Measurements from ENCODE around the gene DPPA3. TPM values are rescaled to one million over a fixed set of nuclear protein-coding genes. Genes with fewer than 3 reads are reported as not detected.

Gene DPPA3
- total and polyA plus RNA-seq, 2 experiments from 2014 or later: 4.6 to 5.4 TPM

GRCh38 chr12:7758766-7759140 is 47.5 kb downstream of the DPPA3 start (continued):
- TF ChIP-seq ZNF462 (CRISPR knock-in tag; IDR thresholded peaks at IDR 0.05): no peak
- TF ChIP-seq ETS1 (IDR thresholded peaks at IDR 0.05): no peak
- TF ChIP-seq CTCF (conservative IDR thresholded peaks at IDR 0.05; ENCODE audit: low read depth in 2 of 2): no peak
- no peak for TF ChIP-seq POLR2AphosphoS5 (IDR thresholded peaks at IDR 0.05; ENCODE audit: low read depth)
- TF ChIP-seq ZNF331 (CRISPR knock-in tag; IDR thresholded peaks at IDR 0.05; ENCODE audit: low read depth): no peak
- no peak for TF ChIP-seq JUNB (IDR thresholded peaks at IDR 0.05; ENCODE audit: unreplicated experiment)
- TF ChIP-seq STAT1 (IDR thresholded peaks at IDR 0.05; ENCODE audit: unreplicated experiment): no peak
- no peak for TF ChIP-seq NANOG (IDR thresholded peaks at IDR 0.05; ENCODE audit: borderline replicate concordance)

Other genes with a start within 250 kb of the DPPA3 start
- 0.04 TPM in 1 of 2 replicates, not detected in the other for gene CD163, start 207.7 kb upstream of the DPPA3 start, total RNA-seq (2014; rRNA removed; shearing (Covaris generic))
- not detected in 2 replicates for gene CD163, start 207.7 kb upstream of the DPPA3 start, polyA plus RNA-seq (2016; fragmentation: Nextera tagmentation; extraction: Ambion mirVana)
- not detected in 2 replicates for gene APOBEC1, start 45.5 kb upstream of the DPPA3 start, total RNA-seq (2014; rRNA removed; shearing (Covaris generic))
- gene APOBEC1, start 45.5 kb upstream of the DPPA3 start, polyA plus RNA-seq (2016; fragmentation: Nextera tagmentation; extraction: Ambion mirVana): not detected in 2 replicates
- 15.3 and 19.3 TPM in 2 replicates for gene GDF3, start 15.7 kb upstream of the DPPA3 start, total RNA-seq (2014; rRNA removed; shearing (Covaris generic))
- gene GDF3, start 15.7 kb upstream of the DPPA3 start, polyA plus RNA-seq (2016; fragmentation: Nextera tagmentation; extraction: Ambion mirVana): 31.7 and 32.0 TPM in 2 replicates
- not detected in 2 replicates for gene CLEC4C, start 35.9 kb downstream of the DPPA3 start, total RNA-seq (2014; rRNA removed; shearing (Covaris generic))
- gene CLEC4C, start 35.9 kb downstream of the DPPA3 start, polyA plus RNA-seq (2016; fragmentation: Nextera tagmentation; extraction: Ambion mirVana): not detected in 2 replicates
- not detected in 2 replicates for gene NANOGNB, start 53.8 kb downstream of the DPPA3 start, total RNA-seq (2014; rRNA removed; shearing (Covaris generic))
- not detected in 2 replicates for gene NANOGNB, start 53.8 kb downstream of the DPPA3 start, polyA plus RNA-seq (2016; fragmentation: Nextera tagmentation; extraction: Ambion mirVana)
- 134 TPM in 2 replicates for gene NANOG, start 78.0 kb downstream of the DPPA3 start, total RNA-seq (2014; rRNA removed; shearing (Covaris generic))
- 42.0 and 48.5 TPM in 2 replicates for gene NANOG, start 78.0 kb downstream of the DPPA3 start, polyA plus RNA-seq (2016; fragmentation: Nextera tagmentation; extraction: Ambion mirVana)
- 26.1 and 31.5 TPM in 2 replicates for gene SLC2A14, start 161.5 kb downstream of the DPPA3 start, total RNA-seq (2014; rRNA removed; shearing (Covaris generic))
- gene SLC2A14, start 161.5 kb downstream of the DPPA3 start, polyA plus RNA-seq (2016; fragmentation: Nextera tagmentation; extraction: Ambion mirVana): 6.7 and 6.8 TPM in 2 replicates
- 388 and 451 TPM in 2 replicates for gene SLC2A3, start 224.8 kb downstream of the DPPA3 start, total RNA-seq (2014; rRNA removed; shearing (Covaris generic))
- 199 and 208 TPM in 2 replicates for gene SLC2A3, start 224.8 kb downstream of the DPPA3 start, polyA plus RNA-seq (2016; fragmentation: Nextera tagmentation; extraction: Ambion mirVana)

Measured in GM23338 (cell line).